ENCODE results near the gene TNMD. TPM values are rescaled to one million over a fixed set of nuclear protein-coding genes. Genes with fewer than 3 reads are reported as not detected.

Gene TNMD
- total RNA-seq, 1 donor from 2014 or later = not detected

DNA sequence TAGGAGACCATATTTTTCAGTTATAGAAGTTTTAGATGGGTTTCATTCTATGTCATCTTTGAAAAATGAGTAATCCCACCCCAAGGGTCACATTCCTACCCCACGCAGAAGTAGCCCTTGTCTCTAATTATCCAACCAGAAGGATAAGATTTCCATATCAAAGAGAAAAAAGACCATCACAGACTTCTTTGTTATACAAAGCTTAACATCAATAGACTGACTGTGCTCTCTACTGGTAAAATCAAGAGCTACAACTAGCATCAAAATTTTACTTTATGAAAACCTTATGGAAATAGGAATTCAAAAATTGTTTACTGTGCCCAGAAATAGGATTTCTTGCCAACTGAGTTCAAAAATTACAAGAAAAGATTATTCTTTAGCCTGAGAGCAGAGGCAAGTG lies 24.9 kb downstream of the TNMD start:
- Histone ChIP-seq H3K9me3 (no peaks in the 10 kb centered on the region), H3K4me1 (no peaks in the 10 kb centered on the region), H3K27me3 (ENCODE audit: low read depth) (no peaks in the 10 kb centered on the region), H3K4me3 (no peak overlapping the region), H3K27ac (no peak overlapping the region), H3K36me3 (no peaks in the 10 kb centered on the region)
- no peak for DNase-seq
- TF ChIP-seq CTCF (IDR thresholded peaks at IDR 0.05) = peak; percentile 7
- ATAC-seq = no peak
- intact Hi-C loops (cut with DNase I) = no loop called here

GRCh38 chrX:100611951-100612350 lies 27.2 kb downstream of the TNMD start:
- DNase-seq = no peak
- Histone ChIP-seq H3K27me3 (ENCODE audit: low read depth) (no peaks in the 10 kb centered on the region), H3K27ac (no peak overlapping the region), H3K4me1 (no peaks in the 10 kb centered on the region), H3K4me3 (no peak overlapping the region), H3K36me3 (no peaks in the 10 kb centered on the region), H3K9me3 (no peaks in the 10 kb centered on the region)
- intact Hi-C loops (cut with DNase I) = no loop called here
- ATAC-seq = no peak
- no peak for TF ChIP-seq CTCF (IDR thresholded peaks at IDR 0.05)

GRCh38 chrX:100615005-100615404 lies 30.3 kb downstream of the TNMD start:
- peak; percentile 29 for TF ChIP-seq CTCF (IDR thresholded peaks at IDR 0.05)
- Histone ChIP-seq H3K4me1 (no peaks in the 10 kb centered on the region), H3K9me3 (no peaks in the 10 kb centered on the region), H3K27me3 (ENCODE audit: low read depth) (no peaks in the 10 kb centered on the region), H3K27ac (no peak overlapping the region), H3K4me3 (no peak overlapping the region), H3K36me3 (no peaks in the 10 kb centered on the region)
- DNase-seq (no peak), ATAC-seq (no peak)
- intact Hi-C loops (cut with DNase I) = no loop called here

DNA sequence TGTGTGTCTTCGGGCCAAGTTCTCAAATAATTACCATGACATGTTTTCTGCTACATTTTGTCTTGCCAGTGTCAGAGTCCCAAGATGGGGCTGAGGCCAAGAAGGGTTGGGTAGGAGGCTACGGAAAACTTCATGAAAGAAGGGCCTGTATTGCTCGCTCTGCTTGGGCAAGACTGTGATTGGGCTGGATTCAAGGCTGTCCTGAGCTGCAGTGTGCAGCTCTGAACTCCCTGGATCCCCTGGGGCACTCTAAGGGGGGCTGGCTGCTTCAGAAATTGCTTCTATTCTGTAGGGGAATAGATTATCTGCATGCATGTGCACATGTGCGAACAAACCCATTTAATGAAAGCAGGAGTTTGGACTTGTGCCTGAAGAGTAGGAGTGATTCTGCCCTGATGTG lies 38.3 kb downstream of the TNMD start:
- intact Hi-C loops (cut with DNase I) = no loop called here
- ATAC-seq (no peak), DNase-seq (no peak)
- Histone ChIP-seq H3K9me3 (no peaks in the 10 kb centered on the region), H3K4me3 (no peak overlapping the region), H3K36me3 (no peaks in the 10 kb centered on the region), H3K27me3 (ENCODE audit: low read depth) (no peaks in the 10 kb centered on the region), H3K4me1 (no peaks in the 10 kb centered on the region), H3K27ac (no peak overlapping the region)
- TF ChIP-seq CTCF (IDR thresholded peaks at IDR 0.05) = no peak

GRCh38 chrX:100625985-100626491 lies 41.3 kb downstream of the TNMD start:
- Histone ChIP-seq H3K9me3 (no peaks in the 10 kb centered on the region), H3K4me3 (no peak overlapping the region), H3K4me1 (no peaks in the 10 kb centered on the region), H3K36me3 (no peaks in the 10 kb centered on the region), H3K27me3 (ENCODE audit: low read depth) (no peaks in the 10 kb centered on the region), H3K27ac (no peak overlapping the region)
- ATAC-seq = no peak
- intact Hi-C loops (cut with DNase I) = no loop called here
- TF ChIP-seq CTCF (IDR thresholded peaks at IDR 0.05) = no peak
- no peak for DNase-seq

GRCh38 chrX:100635040-100635439 lies 50.3 kb downstream of the TNMD start:
- Histone ChIP-seq H3K27ac (no peak overlapping the region), H3K36me3 (peaks cover 6% of the 10 kb centered on the region), H3K4me3 (no peak overlapping the region), H3K4me1 (no peaks in the 10 kb centered on the region), H3K9me3 (no peaks in the 10 kb centered on the region), H3K27me3 (ENCODE audit: low read depth) (no peaks in the 10 kb centered on the region)
- no peak for DNase-seq
- TF ChIP-seq CTCF (IDR thresholded peaks at IDR 0.05) = no peak
- intact Hi-C loops (cut with DNase I) = no loop called here
- no peak for ATAC-seq

Data from lower lobe of right lung (tissue), 2 donors.